Measurements from ENCODE around the gene C9orf50. TPM values are rescaled to one million over a fixed set of nuclear protein-coding genes. Genes with fewer than 3 reads are reported as not detected.

C9orf50 gene
- total and polyA plus RNA-seq, 2 experiments from 2014 or later, result not detected

- Mint-ChIP-seq H3K27me3 (ENCODE audit: insufficient read depth, low read depth, poor library complexity) (peaks cover 17% of the 10 kb centered on the region), H3K4me3 (peak overlapping the region; percentile 83), H3K4me1 (peaks cover 9% of the 10 kb centered on the region), H3K27ac (no peak overlapping the region), H3K9me3 (no peaks in the 10 kb centered on the region; the same call in 2 of the 3 replicates), H3K36me3 (ENCODE audit: low read depth) (peaks cover 13% of the 10 kb centered on the region)
- no peak; the same call in 2 of the 3 replicates for ATAC-seq
- peaks cover 10% of the 10 kb centered on the region for H3K79me2 ChIP-seq (replicated peaks; ENCODE audit: insufficient read depth)
- no peaks in the 10 kb centered on the region for H3K36me3 ChIP-seq (ENCODE audit: insufficient read depth)
- H3K9me2 ChIP-seq (ENCODE audit: insufficient read depth), result no peaks in the 10 kb centered on the region
- no peak for DNase-seq (ENCODE audit: low spot score)
- TF ChIP-seq ZNF331 (CRISPR knock-in tag; IDR thresholded peaks at IDR 0.05; ENCODE audit: low read depth) (no peak), EZH2phosphoT487 (IDR thresholded peaks at IDR 0.05; ENCODE audit: unreplicated experiment) (no peak), REST (IDR thresholded peaks at IDR 0.05; ENCODE audit: unreplicated experiment) (no peak), NANOG (IDR thresholded peaks at IDR 0.05; ENCODE audit: borderline replicate concordance) (no peak), CTCF (conservative IDR thresholded peaks at IDR 0.05; ENCODE audit: low read depth in 2 of 2) (no peak), CREB1 (CRISPR knock-in tag; IDR thresholded peaks at IDR 0.05; ENCODE audit: low read depth) (no peak), STAT1 (IDR thresholded peaks at IDR 0.05; ENCODE audit: unreplicated experiment) (no peak), ETS1 (IDR thresholded peaks at IDR 0.05) (no peak)
- H3K4me2 ChIP-seq, result peak overlapping the region; percentile 91
- H3K27ac ChIP-seq (ENCODE audit: low read depth), result no peak overlapping the region
- peaks cover 21% of the 10 kb centered on the region for H4K20me1 ChIP-seq (replicated peaks; ENCODE audit: insufficient read depth)
- no peaks in the 10 kb centered on the region for H3K4me1 ChIP-seq (ENCODE audit: insufficient read depth)
- H2AFZ ChIP-seq, result no peak overlapping the region
- H3K4me3 ChIP-seq, result peak overlapping the region; percentile 94
- no peaks in the 10 kb centered on the region for H3F3A ChIP-seq (replicated peaks; ENCODE audit: low read depth)
- no peaks in the 10 kb centered on the region for H3K27me3 ChIP-seq (ENCODE audit: insufficient read depth)
These were observed 20.2 kb upstream of the C9orf50 start for GRCh38 chr9:129640871-129641749.

Measured in GM23338 (cell line).